NCI-H82 treated with DMSO at 0.1 percent for 48 hours (cell line): ENCODE measurements around the gene MAN1A2.

Experiments used
- DNase-seq: peaks from one replicate; lab custom pipeline; 2025; ENCODE audit not compliant: unreplicated experiment; lab: John Stamatoyannopoulos, UW

The MAN1A2 gene

GRCh38 chr1:117359561-117360289 lies 7.5 kb upstream of the MAN1A2 start:
- DNase-seq, result no peak

GRCh38 chr1:117362986-117363385 lies 4.3 kb upstream of the MAN1A2 start:
- no peak for DNase-seq

- DNase-seq, result no peak
Observed at GRCh38 chr1:117363571-117364048, 3.6 kb upstream of the MAN1A2 start.

GRCh38 chr1:117364240-117364639 lies 3.0 kb upstream of the MAN1A2 start:
- no peak for DNase-seq

- DNase-seq, result no peak
Observed at GRCh38 chr1:117365350-117366176, 1.7 kb upstream of the MAN1A2 start.

- DNase-seq, result no peak
Observed at GRCh38 chr1:117366177-117367045, 838 bp upstream of the MAN1A2 start.

- DNase-seq, result no peak
Observed at GRCh38 chr1:117368116-117369108, 1.2 kb downstream of the MAN1A2 start.

- DNase-seq, result no peak
Observed at GRCh38 chr1:117370071-117370470, 2.8 kb downstream of the MAN1A2 start.

GRCh38 chr1:117370509-117370908 lies 3.3 kb downstream of the MAN1A2 start:
- DNase-seq, result no peak

GRCh38 chr1:117371441-117372151 lies 4.3 kb downstream of the MAN1A2 start:
- no peak for DNase-seq

GRCh38 chr1:117372863-117373412 lies 5.7 kb downstream of the MAN1A2 start:
- no peak for DNase-seq

- DNase-seq, result no peak
Observed at GRCh38 chr1:117373932-117374331, 6.7 kb downstream of the MAN1A2 start.

GRCh38 chr1:117375327-117375726 lies 8.1 kb downstream of the MAN1A2 start:
- no peak for DNase-seq

- DNase-seq, result no peak
Observed at GRCh38 chr1:117387060-117387633, 19.9 kb downstream of the MAN1A2 start.

GRCh38 chr1:117388328-117388727 lies 21.1 kb downstream of the MAN1A2 start:
- DNase-seq, result no peak

- DNase-seq, result no peak
Observed at GRCh38 chr1:117389284-117389683, 22.0 kb downstream of the MAN1A2 start.

GRCh38 chr1:117389779-117390178 lies 22.5 kb downstream of the MAN1A2 start:
- no peak for DNase-seq

GRCh38 chr1:117392771-117393170 lies 25.5 kb downstream of the MAN1A2 start:
- DNase-seq, result peak; percentile 96

- DNase-seq, result no peak
Observed at GRCh38 chr1:117396074-117396473, 28.8 kb downstream of the MAN1A2 start.
